BE2C (cell line): ENCODE results near the gene BCAR3.

Experiments used
- DNase-seq: peaks from one replicate; pipeline ENCODE4 v3.0.0-alpha.2; 2020
- H3K27me3 ChIP-seq: fragments of 250-450 bp; sonication (Bioruptor Pico); 2 replicates; pipeline ENCODE4 v1.5.1; 2020; ENCODE audit warnings: mild to moderate bottlenecking
- H3K36me3 ChIP-seq: fragments of 250-450 bp; sonication (Bioruptor Pico); 2 replicates; pipeline ENCODE4 v1.5.1; 2020; ENCODE audit warnings: mild to moderate bottlenecking
- H3K4me1 ChIP-seq: fragments of 250-450 bp; sonication (Bioruptor Pico); 2 replicates; pipeline ENCODE4 v1.5.1; 2020
- H3K4me3 ChIP-seq: 2 replicates; pipeline ENCODE4 v1.5.1; 2011; ENCODE audit warnings: low read depth, low read length
- H3K9me3 ChIP-seq: fragments of 250-450 bp; sonication (Bioruptor Pico); 2 replicates; pipeline ENCODE4 v1.5.1; 2020
- TF ChIP-seq, protein P1 (sequence below): IDR thresholded peaks from 2 replicates; pipeline ENCODE4 v1.5.1; 2012; ENCODE audit warnings: mild to moderate bottlenecking, low read depth, low read length

BCAR3 gene

DNA sequence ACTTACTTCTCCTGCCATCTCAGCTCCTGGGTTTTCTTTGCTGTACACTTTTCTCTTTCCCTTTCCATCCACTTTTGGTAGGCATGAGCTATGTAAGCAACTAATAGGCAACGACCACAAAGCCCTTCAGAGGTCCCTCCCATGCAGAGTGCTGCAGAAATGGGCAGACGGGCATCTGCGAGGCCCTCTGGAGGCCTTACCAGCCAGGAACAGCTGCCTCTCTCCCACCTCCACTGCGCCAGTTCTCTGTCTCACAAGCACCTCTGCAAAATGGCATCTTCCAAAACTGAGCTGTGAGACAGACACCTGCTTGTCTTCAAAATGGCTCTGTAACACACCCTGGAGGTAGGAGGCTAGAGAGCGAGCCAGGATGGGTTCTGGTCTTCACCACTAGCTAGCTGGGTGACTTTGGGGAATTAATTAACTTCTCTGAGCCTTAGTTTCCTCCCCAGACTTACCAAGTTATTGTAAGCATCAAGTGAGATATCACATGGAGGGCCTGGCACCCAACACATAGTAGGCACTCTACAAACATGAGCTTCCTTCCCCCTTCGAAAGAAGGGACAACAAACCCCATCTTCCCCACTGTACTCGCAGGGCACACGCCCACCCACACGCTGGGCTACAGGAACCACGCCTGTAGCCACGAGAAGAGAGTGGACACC lies 62.0 kb downstream of the BCAR3 start:
- no peak for DNase-seq
- Histone ChIP-seq H3K9me3 (no peaks in the 10 kb centered on the region), H3K36me3 (peaks cover 3% of the 10 kb centered on the region; the same call in 1 of the 2 replicates), H3K27me3 (no peaks in the 10 kb centered on the region), H3K4me3 (no peak overlapping the region), H3K4me1 (peaks cover 48% of the 10 kb centered on the region)
- TF ChIP-seq, protein P1, sequence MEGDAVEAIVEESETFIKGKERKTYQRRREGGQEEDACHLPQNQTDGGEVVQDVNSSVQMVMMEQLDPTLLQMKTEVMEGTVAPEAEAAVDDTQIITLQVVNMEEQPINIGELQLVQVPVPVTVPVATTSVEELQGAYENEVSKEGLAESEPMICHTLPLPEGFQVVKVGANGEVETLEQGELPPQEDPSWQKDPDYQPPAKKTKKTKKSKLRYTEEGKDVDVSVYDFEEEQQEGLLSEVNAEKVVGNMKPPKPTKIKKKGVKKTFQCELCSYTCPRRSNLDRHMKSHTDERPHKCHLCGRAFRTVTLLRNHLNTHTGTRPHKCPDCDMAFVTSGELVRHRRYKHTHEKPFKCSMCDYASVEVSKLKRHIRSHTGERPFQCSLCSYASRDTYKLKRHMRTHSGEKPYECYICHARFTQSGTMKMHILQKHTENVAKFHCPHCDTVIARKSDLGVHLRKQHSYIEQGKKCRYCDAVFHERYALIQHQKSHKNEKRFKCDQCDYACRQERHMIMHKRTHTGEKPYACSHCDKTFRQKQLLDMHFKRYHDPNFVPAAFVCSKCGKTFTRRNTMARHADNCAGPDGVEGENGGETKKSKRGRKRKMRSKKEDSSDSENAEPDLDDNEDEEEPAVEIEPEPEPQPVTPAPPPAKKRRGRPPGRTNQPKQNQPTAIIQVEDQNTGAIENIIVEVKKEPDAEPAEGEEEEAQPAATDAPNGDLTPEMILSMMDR, result 0 out of 2 replicates have a peak, but pooled peaks have one; percentile 18

DNA sequence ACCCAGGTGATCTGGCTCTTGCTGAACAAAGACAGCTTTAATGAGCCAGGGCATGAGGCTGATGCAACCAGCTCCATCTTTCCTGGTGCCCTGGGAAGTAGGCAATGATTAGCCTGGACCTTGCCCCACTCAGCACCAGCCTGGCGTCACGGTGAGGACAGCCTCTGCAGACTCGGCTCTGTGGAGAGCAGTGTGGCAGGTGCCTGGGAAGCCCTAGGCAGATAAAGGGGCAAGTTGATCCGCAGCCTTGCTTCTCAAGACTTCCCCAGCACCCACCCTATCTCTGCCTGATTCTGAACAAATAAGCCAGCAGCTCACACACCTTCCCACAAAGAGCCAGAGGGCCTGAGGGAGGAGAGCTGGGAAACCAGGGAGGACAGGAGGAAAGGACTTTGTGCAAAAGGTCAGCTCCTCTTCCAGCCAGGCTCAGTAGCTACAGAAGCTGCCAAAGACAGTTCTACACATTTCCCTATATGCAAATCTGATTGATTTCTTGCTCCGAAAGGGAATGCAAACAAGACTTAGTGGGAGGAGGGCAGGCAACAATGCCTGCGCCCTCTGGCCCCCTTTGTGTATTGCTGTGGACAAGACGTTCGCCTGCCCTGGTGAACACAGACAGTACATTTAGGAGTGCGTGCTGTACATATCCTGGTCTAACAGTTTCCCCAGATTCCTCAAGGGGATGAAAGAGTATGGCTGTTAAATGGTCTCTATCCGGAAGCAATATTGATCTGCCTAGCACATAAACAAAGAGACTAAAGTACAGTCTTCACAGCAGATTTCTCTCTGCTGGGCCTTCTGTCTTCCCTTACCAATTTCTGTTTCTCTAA lies 63.8 kb downstream of the BCAR3 start:
- H3K4me3 ChIP-seq, result no peak overlapping the region
- TF ChIP-seq, protein P1, result no peak
- peaks cover 47% of the 10 kb centered on the region for H3K4me1 ChIP-seq
- no peaks in the 10 kb centered on the region for H3K9me3 ChIP-seq
- no peak for DNase-seq
- no peaks in the 10 kb centered on the region for H3K27me3 ChIP-seq
- H3K36me3 ChIP-seq, result peaks cover 3% of the 10 kb centered on the region; the same call in 1 of the 2 replicates

DNA sequence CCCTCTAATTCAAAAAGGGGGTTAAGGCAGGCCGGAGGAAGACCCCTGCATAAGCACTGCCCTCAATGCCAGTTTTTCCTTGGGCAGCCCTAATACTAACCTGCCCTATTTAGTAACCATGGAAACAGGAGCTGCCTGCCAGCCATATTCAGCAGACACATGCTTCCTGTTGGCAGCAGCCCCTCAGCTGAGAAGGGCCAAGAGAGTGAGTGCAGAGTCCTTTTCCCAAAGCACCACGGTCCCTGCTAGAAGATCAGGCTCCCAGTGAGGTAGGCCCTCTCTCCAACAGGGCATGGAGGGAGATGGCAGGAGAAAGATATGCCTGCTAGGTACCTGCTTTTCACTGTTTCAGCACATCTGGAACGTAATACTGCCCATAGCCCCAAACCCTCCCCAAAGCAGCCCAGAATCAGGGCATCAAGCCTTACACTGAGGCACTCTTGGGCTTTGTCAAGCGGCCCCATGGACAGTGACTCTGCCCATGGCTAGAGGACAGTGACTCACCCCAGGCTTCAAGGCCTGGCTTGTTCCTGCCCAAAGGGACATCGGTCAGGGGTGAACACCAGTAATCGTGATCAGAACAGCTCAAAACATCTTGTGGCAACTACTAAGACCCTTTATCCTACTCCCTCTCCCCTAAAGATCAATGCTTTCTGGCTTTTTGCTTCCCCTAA lies 64.5 kb downstream of the BCAR3 start:
- H3K4me1 ChIP-seq, result peaks cover 44% of the 10 kb centered on the region

DNA sequence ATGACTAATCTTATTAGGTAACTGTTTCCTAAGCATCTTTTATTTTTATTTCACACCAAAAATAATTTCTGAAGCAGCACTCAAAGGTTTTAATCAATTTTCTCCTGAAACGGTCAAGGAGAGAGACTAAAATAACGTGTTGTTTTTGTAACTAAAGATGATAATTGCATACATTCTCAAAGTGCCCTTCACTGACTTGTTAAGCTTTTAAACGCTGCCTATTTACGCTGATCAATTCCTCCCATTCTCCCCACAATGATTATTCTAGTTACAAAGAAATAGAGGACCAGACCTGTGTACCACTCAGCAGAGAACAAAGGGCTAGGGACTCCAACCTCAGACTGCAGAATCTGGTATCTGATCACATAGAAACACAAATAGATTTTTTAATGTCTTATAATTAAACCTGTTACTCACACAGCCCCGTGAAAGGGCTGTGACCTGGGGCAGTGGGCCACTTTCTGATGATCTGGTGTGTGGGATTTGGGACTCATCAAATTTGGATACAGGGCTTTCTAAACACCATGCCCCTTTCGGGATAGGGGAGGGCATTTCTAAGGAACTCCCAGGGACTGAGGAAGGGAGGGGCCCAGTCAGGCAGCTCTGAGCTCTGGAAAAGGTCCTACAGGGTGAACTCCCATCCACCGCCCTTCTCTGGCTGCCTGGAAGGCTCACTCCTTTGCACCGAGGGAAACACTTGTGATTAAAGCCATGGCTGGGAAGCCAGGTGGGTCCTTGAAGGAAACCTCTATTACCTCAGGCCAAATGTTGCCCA lies 65.2 kb downstream of the BCAR3 start:
- TF ChIP-seq, protein P1, result no peak
- H3K36me3 ChIP-seq, result peaks cover 3% of the 10 kb centered on the region; the same call in 1 of the 2 replicates
- DNase-seq, result no peak
- H3K4me3 ChIP-seq, result no peak overlapping the region
- H3K4me1 ChIP-seq, result peaks cover 50% of the 10 kb centered on the region
- no peaks in the 10 kb centered on the region for H3K27me3 ChIP-seq
- no peaks in the 10 kb centered on the region for H3K9me3 ChIP-seq

More for the DNA sequence above, 64.5 kb downstream of the BCAR3 start:
- DNase-seq, result peak; percentile 34
- H3K9me3 ChIP-seq, result no peaks in the 10 kb centered on the region
- TF ChIP-seq, protein P1, result no peak
- peaks cover 3% of the 10 kb centered on the region; the same call in 1 of the 2 replicates for H3K36me3 ChIP-seq
- no peak overlapping the region for H3K4me3 ChIP-seq
- H3K27me3 ChIP-seq, result no peaks in the 10 kb centered on the region

DNA sequence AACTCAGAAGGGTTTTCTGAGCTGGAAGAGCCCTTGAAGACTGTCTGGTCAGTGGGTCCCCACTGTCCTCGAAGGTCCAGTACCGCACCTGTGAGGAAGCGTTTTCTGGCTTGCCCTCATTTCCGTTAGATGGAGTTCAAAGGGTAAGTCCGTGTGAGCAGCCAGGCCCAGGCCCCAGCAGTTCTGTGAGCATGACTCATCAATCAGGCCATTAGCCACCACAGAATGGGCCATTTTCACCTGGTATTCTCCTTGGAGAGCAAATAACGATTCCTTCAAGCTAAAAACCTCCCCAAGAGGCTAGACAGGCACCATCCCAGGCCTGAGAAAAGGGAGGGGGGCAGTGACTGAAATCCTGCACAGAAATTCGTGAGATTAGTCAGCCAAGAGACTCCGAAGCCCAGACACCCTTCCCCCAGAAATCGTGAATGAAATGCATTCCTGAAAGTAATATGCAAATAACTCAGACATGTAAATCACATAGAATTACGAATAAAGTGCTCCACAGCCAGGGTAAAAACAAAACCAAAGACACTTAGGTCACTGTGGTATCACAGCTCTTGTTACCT lies 66.0 kb downstream of the BCAR3 start:
- H3K36me3 ChIP-seq, result peaks cover 3% of the 10 kb centered on the region; the same call in 1 of the 2 replicates
- no peak for DNase-seq
- TF ChIP-seq, protein P1, result no peak
- H3K27me3 ChIP-seq, result no peaks in the 10 kb centered on the region
- no peaks in the 10 kb centered on the region for H3K9me3 ChIP-seq
- peaks cover 53% of the 10 kb centered on the region for H3K4me1 ChIP-seq
- H3K4me3 ChIP-seq, result no peak overlapping the region
